HUES48 (cell line): ENCODE data around the gene TTL.
"Not testable (repeated sequence)": the region's sequence is repeated elsewhere in the genome, so short reads cannot be mapped to it uniquely, and the experiment has no call there.

ENCODE experiments used
- H3K27ac ChIP-seq: one replicate; pipeline ENCODE4 v1.7.0; 2013; ENCODE audit warnings: low read depth, low read length, inconsistent platforms
- H3K27me3 ChIP-seq: 2 replicates; pipeline ENCODE4 v1.6.1; 2013; ENCODE audit warnings: mild to moderate bottlenecking, low read length; ENCODE audit not compliant: control insufficient read depth, insufficient read depth
- H3K36me3 ChIP-seq: 2 replicates; pipeline ENCODE4 v1.6.1; 2013; ENCODE audit warnings: low read length; ENCODE audit not compliant: control insufficient read depth, insufficient read depth
- H3K4me1 ChIP-seq: 2 replicates; pipeline ENCODE4 v1.6.1; 2013; ENCODE audit warnings: mild to moderate bottlenecking, low read length; ENCODE audit not compliant: control insufficient read depth, insufficient read depth
- H3K4me3 ChIP-seq: 2 replicates; pipeline ENCODE4 v1.5.1; 2013; ENCODE audit warnings: mild to moderate bottlenecking, low read depth, low read length
- H3K9ac ChIP-seq: 2 replicates; pipeline ENCODE4 v1.6.1; 2013; ENCODE audit warnings: mild to moderate bottlenecking, low read depth, low read length, moderate library complexity
- H3K9me3 ChIP-seq: 2 replicates; pipeline ENCODE4 v1.6.1; 2013; ENCODE audit warnings: low read length; ENCODE audit not compliant: control insufficient read depth, insufficient read depth

The TTL gene

GRCh38 chr2:112547333-112547732 is 65.4 kb downstream of the TTL start:
- Histone ChIP-seq H3K9me3 (no peaks in the 10 kb centered on the region), H3K4me3 (no peak overlapping the region), H3K4me1 (no peaks in the 10 kb centered on the region), H3K27me3 (no peaks in the 10 kb centered on the region), H3K27ac (no peak overlapping the region), H3K9ac (no peak overlapping the region), H3K36me3 (peaks cover 67% of the 10 kb centered on the region)

DNA sequence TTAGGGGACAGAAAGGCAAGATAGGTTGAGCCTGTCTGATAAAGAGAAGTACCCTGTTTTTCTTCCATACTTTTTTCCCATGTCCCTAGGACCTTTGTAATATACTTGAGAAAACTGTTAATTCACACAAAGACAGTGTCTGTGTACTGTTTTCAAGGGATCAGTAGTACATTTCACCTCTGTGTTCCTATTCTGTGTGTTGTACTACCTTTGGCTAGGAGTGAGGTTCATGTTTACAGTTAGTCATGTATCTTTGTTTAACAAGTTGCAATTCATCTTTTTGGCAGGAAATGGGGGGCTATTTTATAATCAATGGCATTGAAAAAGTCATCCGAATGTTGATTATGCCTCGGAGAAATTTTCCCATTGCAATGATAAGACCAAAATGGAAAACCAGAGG is 67.0 kb downstream of the TTL start:
- H3K27ac ChIP-seq, result no peak overlapping the region
- peaks cover 83% of the 10 kb centered on the region for H3K36me3 ChIP-seq
- H3K4me1 ChIP-seq, result no peaks in the 10 kb centered on the region
- no peaks in the 10 kb centered on the region for H3K9me3 ChIP-seq
- no peak overlapping the region for H3K9ac ChIP-seq
- no peaks in the 10 kb centered on the region for H3K27me3 ChIP-seq
- H3K4me3 ChIP-seq, result no peak overlapping the region

GRCh38 chr2:112566104-112566503 is 84.1 kb downstream of the TTL start:
- Histone ChIP-seq H3K9ac (no peak overlapping the region), H3K9me3 (no peaks in the 10 kb centered on the region), H3K4me1 (no peaks in the 10 kb centered on the region), H3K36me3 (peaks cover 92% of the 10 kb centered on the region), H3K27ac (no peak overlapping the region), H3K27me3 (no peaks in the 10 kb centered on the region), H3K4me3 (no peak overlapping the region)

GRCh38 chr2:112566508-112566907 is 84.6 kb downstream of the TTL start:
- H3K36me3 ChIP-seq, result peaks cover 92% of the 10 kb centered on the region
- not testable (repeated sequence) for H3K4me3 ChIP-seq, H3K9ac ChIP-seq, H3K27ac ChIP-seq, H3K9me3 ChIP-seq, H3K27me3 ChIP-seq, H3K4me1 ChIP-seq

DNA sequence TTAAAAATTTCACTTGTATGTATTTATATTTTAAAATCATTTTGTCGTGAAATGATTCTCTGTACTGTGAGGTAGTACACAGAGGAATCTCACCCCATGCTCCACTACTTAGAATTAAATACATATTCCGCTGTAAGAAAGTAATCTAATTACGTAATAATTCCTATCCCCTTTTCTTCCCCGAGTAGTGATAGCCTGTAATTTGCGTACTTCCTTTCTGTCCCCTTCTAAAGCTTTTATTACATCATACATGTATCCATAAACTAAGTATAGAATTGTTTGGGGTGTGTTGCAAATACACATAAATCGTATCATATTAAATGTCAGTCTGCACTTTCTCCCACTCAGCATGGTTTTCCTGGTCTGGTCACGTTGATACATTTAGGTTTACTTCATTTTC is 90.0 kb downstream of the TTL start:
- no peaks in the 10 kb centered on the region for H3K4me1 ChIP-seq
- no peak overlapping the region for H3K9ac ChIP-seq
- H3K27ac ChIP-seq, result no peak overlapping the region
- no peak overlapping the region for H3K4me3 ChIP-seq
- H3K27me3 ChIP-seq, result no peaks in the 10 kb centered on the region
- peaks cover 97% of the 10 kb centered on the region for H3K36me3 ChIP-seq
- H3K9me3 ChIP-seq, result no peaks in the 10 kb centered on the region

DNA sequence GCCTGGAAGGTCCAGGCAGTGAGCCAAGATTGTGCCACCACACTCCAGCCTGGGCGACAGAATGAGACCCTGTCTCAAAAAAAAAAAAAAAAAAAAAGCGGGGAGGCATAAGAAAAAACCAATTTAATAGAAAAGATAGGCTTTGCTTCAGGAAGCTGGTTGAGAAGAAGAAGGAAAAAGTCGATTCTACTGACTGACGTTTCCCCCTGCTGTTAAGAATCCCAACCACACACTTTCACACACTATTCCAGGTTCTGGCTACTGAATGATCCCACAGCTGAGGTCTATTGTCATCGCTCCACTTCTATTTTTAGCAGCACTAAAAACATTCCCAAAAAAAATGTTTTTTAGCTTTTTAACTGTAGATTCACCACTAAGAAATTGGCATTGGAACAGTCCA is 95.8 kb downstream of the TTL start:
- Histone ChIP-seq H3K27me3 (no peaks in the 10 kb centered on the region), H3K27ac (no peak overlapping the region), H3K9ac (no peak overlapping the region), H3K4me1 (no peaks in the 10 kb centered on the region), H3K9me3 (no peaks in the 10 kb centered on the region), H3K4me3 (no peak overlapping the region), H3K36me3 (peaks cover 42% of the 10 kb centered on the region)

DNA sequence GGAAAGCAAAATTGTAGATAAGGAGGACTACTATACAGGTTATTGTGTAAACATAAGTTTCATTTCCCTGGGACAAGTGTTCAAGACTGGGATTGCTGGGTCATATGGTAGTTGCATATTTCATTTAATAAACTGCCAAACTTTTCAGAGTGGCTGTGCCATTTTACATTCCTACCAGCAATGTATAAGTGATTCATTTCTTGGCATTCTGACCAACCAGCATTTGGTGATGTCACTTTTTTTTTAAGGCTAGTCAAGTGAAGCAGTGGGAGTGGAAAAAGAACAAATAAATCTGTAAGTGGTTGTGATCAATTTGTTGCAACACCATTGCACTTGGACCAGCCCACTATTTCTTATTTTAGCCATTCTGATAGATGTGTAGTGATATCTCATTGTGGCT is 97.3 kb downstream of the TTL start:
- Histone ChIP-seq H3K27me3 (no peaks in the 10 kb centered on the region), H3K9ac (no peak overlapping the region), H3K27ac (no peak overlapping the region), H3K36me3 (peaks cover 29% of the 10 kb centered on the region), H3K9me3 (no peaks in the 10 kb centered on the region), H3K4me1 (0 out of 2 replicates have a peak, but pooled peaks cover 7% of the 10 kb centered on the region), H3K4me3 (no peak overlapping the region)

DNA sequence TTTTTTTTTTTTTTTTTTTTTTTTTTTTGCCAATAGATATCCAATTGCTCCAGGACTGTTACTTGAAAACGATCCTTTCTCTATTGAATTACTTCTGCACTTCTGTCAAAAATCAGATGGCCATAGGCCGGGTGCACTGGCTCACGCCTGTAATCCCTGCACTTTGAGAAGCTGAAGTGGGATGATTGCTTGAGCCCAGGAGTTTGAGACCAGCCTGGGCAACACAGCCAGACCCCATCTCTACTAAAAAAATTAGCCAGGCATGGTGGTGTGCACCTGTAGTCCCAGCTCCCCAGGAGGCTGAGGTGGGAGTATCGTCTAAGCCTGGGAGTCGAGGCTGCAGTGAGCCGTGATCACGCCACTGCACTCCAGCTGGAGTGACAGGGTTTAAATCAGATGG is 98.1 kb downstream of the TTL start:
- no peak overlapping the region for H3K4me3 ChIP-seq
- 0 out of 2 replicates have a peak, but pooled peaks cover 7% of the 10 kb centered on the region for H3K4me1 ChIP-seq
- H3K27me3 ChIP-seq, result no peaks in the 10 kb centered on the region
- H3K9me3 ChIP-seq, result no peaks in the 10 kb centered on the region
- no peak overlapping the region for H3K27ac ChIP-seq
- H3K36me3 ChIP-seq, result peaks cover 21% of the 10 kb centered on the region
- no peak overlapping the region for H3K9ac ChIP-seq

GRCh38 chr2:112582314-112582746 is 100.4 kb downstream of the TTL start:
- Histone ChIP-seq H3K27ac (no peak overlapping the region), H3K4me3 (no peak overlapping the region), H3K27me3 (no peaks in the 10 kb centered on the region), H3K9me3 (no peaks in the 10 kb centered on the region), H3K36me3 (peaks cover 13% of the 10 kb centered on the region), H3K4me1 (0 out of 2 replicates have a peak, but pooled peaks cover 7% of the 10 kb centered on the region), H3K9ac (no peak overlapping the region)

DNA sequence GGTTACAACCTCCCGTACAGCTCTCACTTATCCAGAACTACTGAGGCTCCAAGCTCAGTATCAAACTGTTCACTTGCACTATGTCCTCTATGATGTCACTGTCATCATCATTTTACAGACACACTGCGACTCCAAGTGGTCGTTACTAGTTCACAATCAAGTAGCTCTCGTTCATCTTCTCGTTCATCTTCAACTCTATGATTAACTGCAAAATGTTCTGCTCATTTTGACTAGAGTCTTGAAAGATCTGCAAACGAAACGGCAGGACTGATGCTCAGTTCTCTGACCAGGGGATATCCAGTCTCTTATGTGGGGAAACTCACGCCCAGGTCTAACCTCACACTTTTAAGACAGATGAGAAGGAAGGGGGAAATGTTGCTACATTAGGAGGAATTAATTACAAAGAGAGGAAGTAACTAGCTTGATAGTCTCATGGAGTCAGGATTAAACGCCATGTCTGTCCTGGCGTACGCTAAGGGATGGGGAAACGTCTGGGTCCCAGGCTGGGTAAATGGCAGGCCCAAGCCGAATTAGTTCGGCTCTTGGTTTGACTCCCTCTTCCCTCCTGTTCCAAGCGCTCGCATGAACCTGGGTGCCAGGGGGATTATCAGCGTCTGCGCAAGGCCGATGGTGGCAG is 101.7 kb downstream of the TTL start:
- H3K36me3 ChIP-seq, result peaks cover 22% of the 10 kb centered on the region
- H3K9ac ChIP-seq, result peak overlapping the region; percentile 79
- 0 out of 2 replicates have a peak, but pooled peaks cover 7% of the 10 kb centered on the region for H3K4me1 ChIP-seq
- no peaks in the 10 kb centered on the region for H3K27me3 ChIP-seq
- H3K4me3 ChIP-seq, result peak overlapping the region; percentile 81
- H3K9me3 ChIP-seq, result no peaks in the 10 kb centered on the region
- peak overlapping the region; percentile 92 for H3K27ac ChIP-seq

- Histone ChIP-seq H3K4me1 (0 out of 2 replicates have a peak, but pooled peaks cover 7% of the 10 kb centered on the region), H3K4me3 (peak within 1 kb of the TSS; percentile 81), H3K9ac (peak within 1 kb of the TSS; percentile 79), H3K27ac (peak within 1 kb of the TSS; percentile 92), H3K27me3 (no peaks in the 10 kb centered on the region), H3K9me3 (no peaks in the 10 kb centered on the region), H3K36me3 (peaks cover 26% of the 10 kb centered on the region)
Observed at GRCh38 chr2:112584134-112584890, 102.4 kb downstream of the TTL start, which contains the start of gene CHCHD5. TSS of gene CHCHD5 (plus strand) at chr2:112584609. CDS start at chr2:112584648, 39 bp downstream.
